SK-N-SH (cell line): Measurements from ENCODE around the gene ZC3H7B.

Experiments used
- CTCF ChIP-seq: fragments of 200-600 bp; sonication (generic); IDR thresholded peaks from 2 replicates; pipeline ENCODE4 v1.6.1; 2017; ENCODE audit warnings: antibody characterized with exemption, mild to moderate bottlenecking, moderate library complexity
- EZH2phosphoT487 ChIP-seq: fragments of 200-600 bp; sonication (generic); IDR thresholded peaks from 2 replicates; pipeline ENCODE4 v1.6.1; 2017; ENCODE audit warnings: low read depth, mixed run types, mild to moderate bottlenecking, antibody characterized with exemption, moderate library complexity, borderline replicate concordance
- MAX ChIP-seq: IDR thresholded peaks from 2 replicates; pipeline ENCODE4 v1.4.0; 2012; ENCODE audit warnings: low read depth
- NRF1 ChIP-seq: IDR thresholded peaks from 2 replicates; pipeline ENCODE4 v1.6.1; 2012; ENCODE audit warnings: low read depth, mild to moderate bottlenecking, low read length
- RFX5 ChIP-seq: IDR thresholded peaks from 2 replicates; pipeline ENCODE4 v1.6.1; 2012; ENCODE audit warnings: mild to moderate bottlenecking, improper control_type of control experiment, low read length

GRCh38 chr22:41300661-41301060 lies 664 bp upstream of the ZC3H7B start:
- no peak for TF ChIP-seq CTCF
- TF ChIP-seq EZH2phosphoT487, result no peak
- no peak for TF ChIP-seq RFX5
- no peak for TF ChIP-seq NRF1
- no peak for TF ChIP-seq MAX
